ENCODE results near the gene TGFBR3L. TPM values are rescaled to one million over a fixed set of nuclear protein-coding genes. Genes with fewer than 3 reads are reported as not detected.

The TGFBR3L gene
- total and polyA plus RNA-seq, 2 of the 8 experiments (the other 6 are each of a cell fraction or from before 2014, with no cell fraction given) = 3.1 to 3.7 TPM

DNA sequence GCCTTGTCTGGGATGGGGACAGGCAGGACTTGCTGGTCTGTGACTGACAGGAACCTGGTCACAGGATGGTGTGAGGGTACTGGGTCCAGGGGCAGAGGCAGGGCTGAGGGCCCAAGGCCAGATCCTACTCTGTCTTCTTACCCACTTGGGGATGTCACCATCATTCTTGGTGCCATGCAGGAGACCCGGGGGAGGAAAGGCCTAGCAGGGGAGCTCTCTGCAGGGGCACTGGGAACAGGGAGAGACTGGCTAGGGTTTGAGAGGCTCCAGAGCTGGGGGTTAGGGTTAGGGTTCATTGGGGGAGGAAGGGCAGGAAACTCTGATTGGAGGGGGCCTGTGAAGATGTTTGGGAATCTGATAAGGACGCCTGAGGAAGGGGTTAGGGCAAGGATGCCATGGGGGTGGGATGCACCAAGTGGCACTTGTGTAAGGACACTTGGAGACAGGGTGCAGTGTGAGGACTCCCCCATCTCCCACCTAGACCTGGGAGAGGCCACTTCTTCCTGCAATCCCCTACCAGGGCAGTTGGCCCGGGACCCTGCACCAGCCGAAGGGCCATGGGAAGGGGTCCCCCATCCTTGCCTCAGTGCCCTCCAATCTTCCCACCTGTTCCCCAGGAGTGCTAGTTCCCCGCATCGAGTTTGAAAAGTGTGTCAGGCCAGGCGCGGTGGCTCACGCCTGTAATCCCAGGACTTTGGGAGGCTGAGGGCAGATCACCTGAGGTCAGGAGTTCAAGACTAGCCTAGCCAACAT, 47.4 kb upstream of the TGFBR3L start (continued):
- TF ChIP-seq BCL11A (IDR thresholded peaks at IDR 0.05; ENCODE audit: low read depth in 2 of 2, low read length in 2 of 2) (no peak), TAF1 (IDR thresholded peaks at IDR 0.05; ENCODE audit: low read depth, low read length) (no peak), TBP (IDR thresholded peaks at IDR 0.05; ENCODE audit: low read depth, low read length) (no peak), CBX5 (IDR thresholded peaks at IDR 0.05; ENCODE audit: low read depth, low read length) (no peak), SIRT6 (IDR thresholded peaks at IDR 0.05; ENCODE audit: low read length) (no peak), RNF2 (IDR thresholded peaks at IDR 0.05; ENCODE audit: borderline replicate concordance, low read depth, low read length, missing control alignments, poor library complexity, severe bottlenecking) (no peak)

Data from H1 (cell line).